Fibroblast of mammary gland (primary cell): Measurements from ENCODE around the gene PTGES.
"Not testable (repeated sequence)": the region's sequence is repeated elsewhere in the genome, so short reads cannot be mapped to it uniquely, and the experiment has no call there.

Experiments used
- DNase-seq: peaks from one replicate; pipeline ENCODE4 v3.0.0-alpha.2; 2010; ENCODE audit warnings: low read depth
- H3K4me3 ChIP-seq: 2 replicates; pipeline ENCODE4 v1.5.1; 2011; ENCODE audit warnings: low read depth, mild to moderate bottlenecking, low read length, moderate library complexity; ENCODE audit not compliant: control insufficient read depth
- CTCF ChIP-seq: conservative IDR thresholded peaks from 2 replicates; pipeline ENCODE4 v1.5.1; 2011; ENCODE audit warnings: low read depth, low read length, inconsistent platforms; ENCODE audit not compliant: control insufficient read depth, insufficient read depth

Gene PTGES

GRCh38 chr9:129761293-129761900, 8.6 kb upstream of the PTGES start:
- DNase-seq: peak; percentile 88
- TF ChIP-seq CTCF: no peak
- H3K4me3 ChIP-seq: no peak overlapping the region

- H3K4me3 ChIP-seq, DNase-seq: not testable (repeated sequence)
Measured at GRCh38 chr9:129760784-129761183, 7.9 kb upstream of the PTGES start.

GRCh38 chr9:129759804-129760502, 7.1 kb upstream of the PTGES start:
- H3K4me3 ChIP-seq: no peak overlapping the region
- DNase-seq: no peak
- no peak for TF ChIP-seq CTCF

- no peak for TF ChIP-seq CTCF
- no peak for DNase-seq
- H3K4me3 ChIP-seq: no peak overlapping the region
Measured at GRCh38 chr9:129759319-129759718, 6.5 kb upstream of the PTGES start.

- no peak for DNase-seq
- TF ChIP-seq CTCF: no peak
- no peak overlapping the region for H3K4me3 ChIP-seq
Measured at GRCh38 chr9:129757045-129757444, 4.2 kb upstream of the PTGES start.

- no peak for TF ChIP-seq CTCF
- H3K4me3 ChIP-seq: no peak overlapping the region
- DNase-seq: no peak
Measured at GRCh38 chr9:129756191-129756590, 3.3 kb upstream of the PTGES start.

- H3K4me3 ChIP-seq: no peak overlapping the region
- TF ChIP-seq CTCF: no peak
- no peak for DNase-seq
Measured at GRCh38 chr9:129755151-129755550, 2.3 kb upstream of the PTGES start.
